Hepatocyte (in vitro differentiated cells): ENCODE results near the gene RUFY4.

Experiments used
- CTCF ChIP-seq: fragments of 200-600 bp; sonication (generic); IDR thresholded peaks from 2 replicates; pipeline ENCODE4 v1.5.1; 2016; ENCODE audit warnings: antibody characterized with exemption, mild to moderate bottlenecking; ENCODE audit not compliant: poor library complexity
- EZH2 ChIP-seq: fragments of 200-600 bp; sonication (generic); IDR thresholded peaks from 2 replicates; pipeline ENCODE4 v1.6.1; 2016; ENCODE audit warnings: antibody characterized with exemption, mild to moderate bottlenecking, borderline replicate concordance
- EZH2phosphoT487 ChIP-seq: fragments of 200-600 bp; sonication (generic); IDR thresholded peaks from one replicate; pipeline ENCODE4 v1.6.1; 2018; ENCODE audit warnings: antibody characterized with exemption, mild to moderate bottlenecking, low read depth, moderate library complexity; ENCODE audit not compliant: unreplicated experiment, severe bottlenecking

- TF ChIP-seq CTCF (no peak), EZH2 (no peak), EZH2phosphoT487 (no peak)
These were observed 8.6 kb downstream of the RUFY4 start for GRCh38 chr2:218077464-218078216.
